WTC11 (cell line): ENCODE measurements around the gene BCAT1.

ENCODE experiments used
- FOXP4 ChIP-seq: sonication (generic); formaldehyde crosslinking; IDR thresholded peaks from 2 replicates; pipeline ENCODE4 v1.8.0; 2022; ENCODE audit warnings: mild to moderate bottlenecking, missing genetic modification reagents
- JUN ChIP-seq: sonication (generic); formaldehyde crosslinking; IDR thresholded peaks from 2 replicates; pipeline ENCODE4 v1.8.0; 2023; ENCODE audit warnings: mild to moderate bottlenecking, missing genetic modification reagents
- NR3C1 ChIP-seq: sonication (generic); formaldehyde crosslinking; conservative IDR thresholded peaks from 2 replicates; pipeline ENCODE4 v1.8.1; 2023; ENCODE audit warnings: low read depth, mild to moderate bottlenecking, missing genetic modification reagents
- USF2 ChIP-seq: sonication (generic); formaldehyde crosslinking; IDR thresholded peaks from 2 replicates; pipeline ENCODE4 v1.8.1; 2023; ENCODE audit warnings: mild to moderate bottlenecking, missing genetic modification reagents, moderate library complexity
- ZNF423 ChIP-seq: fragments of 250-450 bp; sonication (Bioruptor Pico); IDR thresholded peaks from 2 replicates; pipeline ENCODE4 v2.1.2; 2022; ENCODE audit warnings: mild to moderate bottlenecking, moderate library complexity
- TF ChIP-seq, protein P1 (sequence below): fragments of 200-600 bp; IDR thresholded peaks from 2 replicates; pipeline ENCODE4 v1.8.0; 2022; ENCODE audit warnings: antibody characterized with exemption

DNA sequence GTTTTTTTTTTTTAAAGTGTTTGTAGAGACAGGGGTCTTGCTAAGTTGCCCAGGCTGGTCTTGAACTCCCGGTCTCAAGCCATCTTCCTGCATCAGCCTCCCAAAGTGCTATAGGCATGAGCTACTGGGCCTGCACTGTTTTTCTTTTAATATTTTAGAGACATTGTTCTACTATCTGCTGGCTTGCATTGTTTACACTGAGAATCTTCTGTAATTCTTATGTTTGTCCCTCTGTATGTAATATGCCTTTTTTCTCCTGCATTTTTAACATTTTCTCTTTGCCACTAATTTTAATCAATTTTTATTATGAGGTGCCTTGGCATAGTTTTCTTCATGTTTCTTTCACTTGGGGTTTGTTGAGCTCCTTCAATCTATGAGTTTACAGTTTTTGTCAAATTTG, 15.4 kb upstream of the BCAT1 start:
- TF ChIP-seq, protein P1, sequence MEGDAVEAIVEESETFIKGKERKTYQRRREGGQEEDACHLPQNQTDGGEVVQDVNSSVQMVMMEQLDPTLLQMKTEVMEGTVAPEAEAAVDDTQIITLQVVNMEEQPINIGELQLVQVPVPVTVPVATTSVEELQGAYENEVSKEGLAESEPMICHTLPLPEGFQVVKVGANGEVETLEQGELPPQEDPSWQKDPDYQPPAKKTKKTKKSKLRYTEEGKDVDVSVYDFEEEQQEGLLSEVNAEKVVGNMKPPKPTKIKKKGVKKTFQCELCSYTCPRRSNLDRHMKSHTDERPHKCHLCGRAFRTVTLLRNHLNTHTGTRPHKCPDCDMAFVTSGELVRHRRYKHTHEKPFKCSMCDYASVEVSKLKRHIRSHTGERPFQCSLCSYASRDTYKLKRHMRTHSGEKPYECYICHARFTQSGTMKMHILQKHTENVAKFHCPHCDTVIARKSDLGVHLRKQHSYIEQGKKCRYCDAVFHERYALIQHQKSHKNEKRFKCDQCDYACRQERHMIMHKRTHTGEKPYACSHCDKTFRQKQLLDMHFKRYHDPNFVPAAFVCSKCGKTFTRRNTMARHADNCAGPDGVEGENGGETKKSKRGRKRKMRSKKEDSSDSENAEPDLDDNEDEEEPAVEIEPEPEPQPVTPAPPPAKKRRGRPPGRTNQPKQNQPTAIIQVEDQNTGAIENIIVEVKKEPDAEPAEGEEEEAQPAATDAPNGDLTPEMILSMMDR, result no peak
- TF ChIP-seq FOXP4 (CRISPR knock-in tag) (no peak), USF2 (no peak), NR3C1 (CRISPR knock-in tag) (no peak), ZNF423 (CRISPR knock-in tag) (no peak), JUN (CRISPR knock-in tag) (no peak)
